Lung microvascular endothelial cell (primary cell): ENCODE data around the gene EPHB1. TPM values are rescaled to one million over a fixed set of nuclear protein-coding genes. Genes with fewer than 3 reads are reported as not detected.
A peak's percentile ranks its signal among the peaks of the same experiment; 100 is the strongest.

Experiments
- DNase-seq, 2 donors: peaks; one replicate each; pipeline versions ENCODE4 v3.0.0 to v3.0.0-alpha.2; 2010; ENCODE audit warnings: low read depth in 2 of 2
- total RNA-seq: library from RNA; depleted of rRNA; stranded (reverse); fragments of >200 nt; gene quantifications from 2 replicates; pipeline ENCODE4 v1.2.1, GENCODE V29; 2014

Gene EPHB1
- 1.7 and 4.2 TPM in 2 replicates for total RNA-seq

GRCh38 chr3:134794950-134795745, at the start of gene EPHB1:
TSS of gene EPHB1 (plus strand) at chr3:134795260.
- peak; percentile 88 to 96 for DNase-seq

- DNase-seq, result no peak
Observed at GRCh38 chr3:134748698-134749097, 46.4 kb upstream of the EPHB1 start.

GRCh38 chr3:134749174-134749573, 45.9 kb upstream of the EPHB1 start:
- no peak for DNase-seq

GRCh38 chr3:134749802-134750553, 45.1 kb upstream of the EPHB1 start:
- no peak for DNase-seq

GRCh38 chr3:134751831-134752230, 43.2 kb upstream of the EPHB1 start:
- DNase-seq, result no peak

- no peak for DNase-seq
Observed at GRCh38 chr3:134752761-134753461, 42.1 kb upstream of the EPHB1 start.

GRCh38 chr3:134753999-134754742, 40.9 kb upstream of the EPHB1 start:
- no peak for DNase-seq

DNA sequence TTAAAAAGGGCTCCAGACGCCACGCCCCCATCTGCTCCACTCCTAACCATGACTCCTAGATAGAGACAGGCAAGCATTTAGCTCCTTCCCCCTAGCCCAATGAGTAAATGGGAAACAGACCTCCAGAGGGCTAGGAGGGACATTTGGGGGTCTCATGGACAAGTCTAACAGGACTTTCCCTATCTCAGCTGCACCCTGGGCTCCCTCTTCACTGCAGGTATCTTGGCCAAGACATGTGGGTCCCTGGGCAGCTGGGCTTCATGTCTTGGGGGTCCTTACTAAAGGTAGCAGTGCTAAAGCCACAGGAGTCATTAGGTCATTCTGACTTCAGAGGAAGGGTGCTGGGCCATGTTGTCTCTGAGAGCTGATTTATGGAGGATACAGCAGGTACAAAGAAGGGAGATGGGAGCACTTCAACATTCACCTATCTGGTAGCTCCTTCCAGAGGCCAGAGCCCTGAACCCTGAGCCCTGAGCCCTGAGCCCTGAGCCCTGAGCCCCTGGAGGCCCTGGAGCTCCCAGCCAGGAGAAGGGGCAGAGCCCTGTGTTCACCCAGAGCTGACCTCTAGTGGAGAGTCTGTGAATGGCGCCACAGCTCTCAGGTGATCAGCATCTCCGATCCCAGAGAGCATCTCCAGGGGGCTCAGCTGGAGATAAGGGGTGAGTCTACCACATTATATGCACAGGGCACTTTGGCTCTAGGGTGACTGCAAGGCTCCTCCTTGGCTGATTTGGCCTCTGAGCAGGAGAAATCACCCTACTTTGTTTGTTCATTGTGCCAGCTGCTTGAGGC, 40.1 kb upstream of the EPHB1 start:
- DNase-seq, result peak; percentile 34 to 45

DNA sequence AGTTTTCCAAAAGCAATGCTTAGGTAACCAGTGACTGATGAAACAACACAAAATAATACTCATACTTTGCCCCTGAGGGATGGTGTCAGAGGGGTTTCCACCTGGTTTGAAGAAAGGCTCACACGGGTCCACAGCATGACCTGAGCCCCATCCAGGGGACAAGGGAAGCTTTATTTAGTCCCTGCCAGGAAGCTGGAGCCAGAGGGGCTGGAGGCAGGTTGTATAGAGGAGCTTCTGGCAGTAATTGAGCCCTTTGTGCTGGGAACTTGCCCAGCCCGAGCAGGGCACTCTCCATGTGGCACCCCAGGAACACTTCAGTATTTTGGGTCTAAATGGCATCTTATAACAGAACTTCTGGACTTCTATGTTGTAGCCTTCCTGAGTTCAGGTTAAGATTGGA, 39.2 kb upstream of the EPHB1 start:
- no peak for DNase-seq

- no peak for DNase-seq
Observed at GRCh38 chr3:134757549-134758069, 37.5 kb upstream of the EPHB1 start.

DNA sequence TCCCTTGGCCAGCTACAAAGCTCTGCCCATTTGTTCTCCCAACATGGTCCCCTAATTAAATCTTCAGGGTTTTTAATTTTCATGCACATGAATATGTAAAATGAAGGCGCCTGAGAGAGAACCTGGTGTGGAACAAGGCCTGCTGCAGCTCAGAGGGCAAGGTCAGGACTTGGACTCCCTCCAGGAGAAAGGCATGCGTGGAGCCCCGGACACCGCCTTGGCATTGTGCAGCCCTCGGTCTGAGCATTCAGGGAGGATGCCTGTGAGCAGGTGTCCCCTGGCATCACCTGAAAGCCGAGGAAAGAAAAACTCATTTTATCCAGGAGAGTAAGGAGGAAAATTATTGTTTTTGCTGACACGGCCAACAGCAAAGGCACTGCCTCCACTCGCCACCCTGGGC, 33.8 kb upstream of the EPHB1 start:
- no peak for DNase-seq

GRCh38 chr3:134762016-134762415, 33.0 kb upstream of the EPHB1 start:
- DNase-seq, result no peak

- DNase-seq, result no peak
Observed at GRCh38 chr3:134765468-134765867, 29.6 kb upstream of the EPHB1 start.

DNA sequence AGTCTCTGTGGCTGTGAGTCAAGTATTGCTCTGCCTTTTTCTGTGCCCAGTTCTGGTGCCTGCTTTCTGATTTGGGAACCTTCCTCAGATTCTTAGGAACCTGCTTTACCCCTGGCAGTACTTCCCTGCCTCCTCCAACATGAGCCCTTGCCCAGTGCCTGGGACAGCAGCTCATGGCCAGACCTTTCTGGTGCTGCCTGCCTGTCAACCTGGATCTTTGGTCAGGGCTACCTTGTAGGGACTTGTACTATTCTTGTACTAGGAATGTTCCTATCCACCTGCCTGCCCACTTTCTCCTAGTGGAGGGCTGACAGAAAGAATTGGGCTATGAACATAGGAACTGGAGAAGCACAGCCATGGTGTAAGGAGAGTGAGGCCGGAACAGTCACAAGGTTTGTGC, 28.8 kb upstream of the EPHB1 start:
- no peak for DNase-seq

GRCh38 chr3:134768116-134768515, 26.9 kb upstream of the EPHB1 start:
- DNase-seq, result no peak

DNA sequence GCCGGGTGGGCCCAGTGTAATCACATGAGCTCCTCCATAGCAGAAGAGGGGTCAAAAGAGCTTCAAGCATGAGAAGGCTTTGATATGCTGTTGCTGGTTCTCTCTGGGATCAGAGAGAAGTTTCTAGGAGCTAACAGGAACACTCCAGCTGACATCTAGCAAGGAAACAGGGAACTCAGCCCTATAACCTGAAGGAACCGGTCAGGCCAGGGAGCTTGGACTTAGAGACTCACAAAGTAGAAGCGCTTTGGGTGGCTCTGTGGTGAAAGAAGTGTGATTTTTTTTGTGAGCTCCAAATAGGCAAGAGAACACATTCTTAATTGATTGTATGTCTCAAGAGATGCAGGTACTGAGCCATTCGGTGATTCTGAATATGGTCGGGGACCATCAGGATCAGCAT, 26.2 kb upstream of the EPHB1 start:
- DNase-seq, result no peak

GRCh38 chr3:134769287-134769868, 25.7 kb upstream of the EPHB1 start:
- no peak for DNase-seq

DNA sequence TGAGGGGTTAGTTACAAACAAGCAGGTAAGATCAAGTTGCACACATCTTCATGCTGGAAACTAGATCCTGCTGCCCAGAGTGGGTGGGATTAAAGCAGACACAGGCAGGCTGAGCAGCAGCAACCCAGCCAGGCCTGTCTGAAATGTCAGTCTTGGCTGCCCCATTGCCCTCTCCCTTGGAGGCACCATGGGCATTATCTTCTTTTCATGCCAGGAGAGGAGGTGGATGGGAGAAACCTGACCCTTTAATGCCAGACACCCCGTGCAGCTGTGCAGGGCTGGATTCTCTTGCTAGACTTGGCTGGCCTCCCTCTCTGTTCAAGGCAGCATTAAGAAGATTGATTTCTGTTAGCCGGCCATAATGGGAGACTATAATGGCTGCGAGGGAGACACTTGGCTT, 23.0 kb upstream of the EPHB1 start:
- DNase-seq, result no peak

- DNase-seq, result no peak
Observed at GRCh38 chr3:134772591-134772990, 22.5 kb upstream of the EPHB1 start.

GRCh38 chr3:134775831-134776230, 19.2 kb upstream of the EPHB1 start:
- no peak for DNase-seq
